OCI-LY1 (cell line): ENCODE results near the gene TMEM179B.
A peak's percentile ranks its signal among the peaks of the same experiment; 100 is the strongest.

Experiments
- H2AFZ ChIP-seq: fragments of 200-600 bp; sonication (generic), shearing (Covaris generic); 2 replicates; pipeline ENCODE4 v1.6.0; 2014; ENCODE audit warnings: antibody characterized with exemption, mild to moderate bottlenecking, low read length
- H3F3A ChIP-seq: fragments of 200-600 bp; sonication (generic), shearing (Covaris generic); 2 replicates; pipeline ENCODE4 v1.6.0; 2014; ENCODE audit warnings: mild to moderate bottlenecking, antibody characterized with exemption, low read length, moderate library complexity; ENCODE audit not compliant: insufficient read depth
- H3K27ac ChIP-seq: fragments of 200-600 bp; sonication (generic); 2 replicates; pipeline ENCODE4 v1.5.1; 2014; ENCODE audit warnings: low read length, mixed run types, mild to moderate bottlenecking, low read depth; ENCODE audit not compliant: poor library complexity, severe bottlenecking
- H3K27me3 ChIP-seq: fragments of 200-600 bp; sonication (generic); 2 replicates; pipeline ENCODE4 v1.6.0; 2014; ENCODE audit warnings: antibody characterized with exemption, mild to moderate bottlenecking, low read length, moderate library complexity; ENCODE audit not compliant: insufficient read depth
- H3K36me3 ChIP-seq: fragments of 200-600 bp; sonication (generic); 2 replicates; pipeline ENCODE4 v1.6.1; 2014; ENCODE audit warnings: mild to moderate bottlenecking, antibody characterized with exemption, low read length, moderate library complexity, mixed read lengths; ENCODE audit not compliant: insufficient read depth
- H3K4me1 ChIP-seq: fragments of 200-600 bp; sonication (generic); 2 replicates; pipeline ENCODE4 v1.5.1; 2014; ENCODE audit warnings: mild to moderate bottlenecking, low read length, moderate library complexity; ENCODE audit not compliant: insufficient read depth, severe bottlenecking
- H3K4me2 ChIP-seq: fragments of 200-600 bp; sonication (generic), shearing (Covaris generic); 2 replicates; pipeline ENCODE4 v1.6.1; 2014; ENCODE audit warnings: low read length
- H3K4me3 ChIP-seq: fragments of 200-600 bp; sonication (generic); 2 replicates; pipeline ENCODE4 v1.5.1; 2014; ENCODE audit warnings: low read length, low read depth, mild to moderate bottlenecking, mixed read lengths; ENCODE audit not compliant: poor library complexity, severe bottlenecking
- H3K79me2 ChIP-seq: fragments of 200-600 bp; shearing (Covaris generic); 2 replicates; pipeline ENCODE4 v1.6.1; 2016; ENCODE audit warnings: mixed run types, low read length, mixed read lengths; ENCODE audit not compliant: insufficient read depth
- H3K9ac ChIP-seq: fragments of 200-600 bp; sonication (generic), shearing (Covaris generic); 2 replicates; pipeline ENCODE4 v1.6.1; 2014; ENCODE audit warnings: mild to moderate bottlenecking, low read length, mixed read lengths
- H3K9me2 ChIP-seq: fragments of 200-600 bp; sonication (generic), shearing (Covaris generic); 2 replicates; pipeline ENCODE4 v1.6.1; 2014; ENCODE audit warnings: low read depth, mild to moderate bottlenecking, low read length, mixed read lengths
- H3K9me3 ChIP-seq: fragments of 200-600 bp; shearing (Covaris generic); 2 replicates; pipeline ENCODE4 v1.6.1; 2014; ENCODE audit warnings: low read length, mixed read lengths
- H4K20me1 ChIP-seq: fragments of 200-600 bp; sonication (generic), shearing (Covaris generic); 2 replicates; pipeline ENCODE4 v1.6.0; 2016; ENCODE audit warnings: mild to moderate bottlenecking, low read length; ENCODE audit not compliant: insufficient read depth
- EZH2 ChIP-seq: fragments of 200-600 bp; sonication (generic), shearing (Covaris generic); IDR thresholded peaks from 2 replicates; pipeline ENCODE4 v1.8.0; 2017; ENCODE audit warnings: borderline replicate concordance, mixed run types, mild to moderate bottlenecking, antibody characterized with exemption, low read length, moderate library complexity, mixed read lengths
- TF ChIP-seq, protein P1 (sequence below): fragments of 200-600 bp; sonication (generic), shearing (Covaris generic); IDR thresholded peaks from 2 replicates; pipeline ENCODE4 v1.5.1; 2017; ENCODE audit warnings: mild to moderate bottlenecking, antibody characterized with exemption, low read length, moderate library complexity, mixed read lengths

Gene TMEM179B

DNA sequence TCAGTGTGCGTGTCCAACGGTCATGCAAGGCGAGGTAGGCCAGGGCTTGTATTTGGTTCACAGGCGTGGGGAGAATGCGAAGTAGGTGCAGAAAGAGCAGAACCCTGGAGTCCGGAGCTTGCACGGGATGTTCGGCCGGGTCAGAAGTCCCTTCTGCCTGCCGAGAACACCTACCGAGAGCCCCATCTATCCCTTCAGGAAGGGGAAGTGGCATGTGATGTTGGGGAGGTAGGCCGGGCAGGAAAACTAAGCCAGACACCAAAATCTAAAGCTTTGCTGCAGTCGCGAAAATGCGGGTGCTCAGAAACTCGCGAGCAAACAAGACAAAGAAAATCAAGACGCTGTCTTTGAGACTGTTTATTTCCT, 16.4 kb upstream of the TMEM179B start:
- Histone ChIP-seq H2AFZ (peak overlapping the region; percentile 58), H3K4me1 (peaks cover 25% of the 10 kb centered on the region), H3K79me2 (no peaks in the 10 kb centered on the region), H3K4me2 (peak overlapping the region; percentile 99), H4K20me1 (no peaks in the 10 kb centered on the region), H3K4me3 (peak overlapping the region; percentile 95), H3F3A (no peaks in the 10 kb centered on the region), H3K27me3 (no peaks in the 10 kb centered on the region), H3K9me3 (no peaks in the 10 kb centered on the region), H3K9me2 (no peaks in the 10 kb centered on the region), H3K36me3 (peaks cover 17% of the 10 kb centered on the region; the same call in 1 of the 2 replicates), H3K27ac (peak overlapping the region; percentile 90), H3K9ac (peak overlapping the region; percentile 86)
- TF ChIP-seq, protein P1, sequence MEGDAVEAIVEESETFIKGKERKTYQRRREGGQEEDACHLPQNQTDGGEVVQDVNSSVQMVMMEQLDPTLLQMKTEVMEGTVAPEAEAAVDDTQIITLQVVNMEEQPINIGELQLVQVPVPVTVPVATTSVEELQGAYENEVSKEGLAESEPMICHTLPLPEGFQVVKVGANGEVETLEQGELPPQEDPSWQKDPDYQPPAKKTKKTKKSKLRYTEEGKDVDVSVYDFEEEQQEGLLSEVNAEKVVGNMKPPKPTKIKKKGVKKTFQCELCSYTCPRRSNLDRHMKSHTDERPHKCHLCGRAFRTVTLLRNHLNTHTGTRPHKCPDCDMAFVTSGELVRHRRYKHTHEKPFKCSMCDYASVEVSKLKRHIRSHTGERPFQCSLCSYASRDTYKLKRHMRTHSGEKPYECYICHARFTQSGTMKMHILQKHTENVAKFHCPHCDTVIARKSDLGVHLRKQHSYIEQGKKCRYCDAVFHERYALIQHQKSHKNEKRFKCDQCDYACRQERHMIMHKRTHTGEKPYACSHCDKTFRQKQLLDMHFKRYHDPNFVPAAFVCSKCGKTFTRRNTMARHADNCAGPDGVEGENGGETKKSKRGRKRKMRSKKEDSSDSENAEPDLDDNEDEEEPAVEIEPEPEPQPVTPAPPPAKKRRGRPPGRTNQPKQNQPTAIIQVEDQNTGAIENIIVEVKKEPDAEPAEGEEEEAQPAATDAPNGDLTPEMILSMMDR, result no peak
- TF ChIP-seq EZH2, result no peak

DNA sequence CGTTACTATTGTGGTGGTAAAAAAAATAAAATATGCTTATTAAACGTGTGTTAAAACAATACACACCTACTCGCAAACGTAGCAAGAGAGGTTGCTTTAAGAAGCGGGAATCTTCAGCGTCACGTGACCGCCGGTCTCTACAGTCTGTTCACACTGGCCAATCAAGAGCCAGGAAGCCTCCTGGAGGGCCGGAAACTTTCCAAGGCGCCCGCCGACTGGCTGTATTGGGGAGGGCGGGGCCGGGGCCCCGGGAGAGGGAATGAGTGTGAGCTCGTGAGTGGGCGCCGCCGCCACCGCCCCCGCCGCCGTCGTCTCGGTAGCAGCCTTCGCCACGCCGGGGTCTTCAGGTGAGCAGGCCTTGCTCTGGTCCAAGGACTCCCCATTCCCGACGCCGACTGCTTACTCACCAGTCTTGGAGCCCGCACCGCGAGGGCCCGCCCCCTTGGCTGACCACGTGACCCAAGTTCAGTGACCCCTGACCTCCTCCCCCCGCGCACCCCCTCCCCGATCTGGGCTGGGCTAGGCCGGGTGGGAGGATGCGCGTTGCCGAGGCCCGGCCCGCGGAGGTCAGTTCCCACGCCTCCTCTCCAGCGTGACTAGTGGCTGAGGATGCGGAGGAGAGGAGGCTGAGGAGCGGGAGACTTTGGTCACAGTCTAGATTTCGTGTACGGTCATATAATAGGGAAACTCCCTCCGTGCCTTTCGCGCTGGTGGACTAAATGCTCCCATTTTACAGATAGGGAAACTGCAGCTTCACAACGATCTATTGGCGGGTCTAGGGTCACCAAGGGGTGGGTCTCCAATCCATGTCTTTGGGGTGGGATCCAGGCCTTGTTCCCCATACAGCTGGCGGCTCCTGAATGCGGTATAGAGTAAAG, 15.8 kb upstream of the TMEM179B start, which contains the start of gene TAF6L:
Gene TAF6L (plus strand): TSS at position 253 of the 878 bp plus-strand sequence. CDS start 4,388 bp downstream, outside the sequence.
- H2AFZ ChIP-seq, result peak within 1 kb of the TSS; percentile 58
- H3K36me3 ChIP-seq, result peaks cover 17% of the 10 kb centered on the region; the same call in 1 of the 2 replicates
- no peak for TF ChIP-seq EZH2
- TF ChIP-seq, protein P1, result no peak
- no peaks in the 10 kb centered on the region for H3K27me3 ChIP-seq
- no peaks in the 10 kb centered on the region for H4K20me1 ChIP-seq
- H3K27ac ChIP-seq, result peak within 1 kb of the TSS; percentile 90
- peak within 1 kb of the TSS; percentile 99 for H3K4me2 ChIP-seq
- H3K9ac ChIP-seq, result peak within 1 kb of the TSS; percentile 86
- H3K79me2 ChIP-seq, result no peaks in the 10 kb centered on the region
- H3K9me2 ChIP-seq, result no peaks in the 10 kb centered on the region
- H3K4me1 ChIP-seq, result peaks cover 25% of the 10 kb centered on the region
- no peaks in the 10 kb centered on the region for H3K9me3 ChIP-seq
- peak within 1 kb of the TSS; percentile 95 for H3K4me3 ChIP-seq
- H3F3A ChIP-seq, result no peaks in the 10 kb centered on the region

DNA sequence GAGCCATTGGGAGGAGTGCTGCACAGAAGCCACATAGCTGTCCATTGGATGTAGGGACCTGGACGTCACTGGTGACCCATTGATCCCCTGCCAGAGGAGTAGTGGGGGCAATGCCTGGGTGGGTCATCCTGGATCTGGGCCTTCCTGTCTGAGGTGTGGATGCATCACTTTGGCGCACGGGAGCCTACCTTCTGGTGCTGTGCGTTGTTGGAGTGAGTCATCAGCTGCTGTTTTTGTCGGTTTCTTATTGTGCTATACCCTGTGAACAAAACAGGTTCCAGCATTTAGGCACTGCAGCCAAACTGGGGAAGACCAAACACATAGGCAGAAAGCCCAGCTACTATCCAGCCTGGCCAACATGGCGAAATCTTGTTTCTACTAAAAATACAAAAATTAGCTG, 12.8 kb upstream of the TMEM179B start:
- Histone ChIP-seq H2AFZ (no peak overlapping the region), H3K27ac (no peak overlapping the region), H3K4me2 (no peak overlapping the region), H3K9me3 (no peaks in the 10 kb centered on the region), H3K9me2 (no peaks in the 10 kb centered on the region), H3F3A (no peaks in the 10 kb centered on the region), H3K27me3 (no peaks in the 10 kb centered on the region), H3K4me1 (peaks cover 25% of the 10 kb centered on the region), H3K36me3 (peaks cover 14% of the 10 kb centered on the region; the same call in 1 of the 2 replicates), H4K20me1 (no peaks in the 10 kb centered on the region), H3K4me3 (no peak overlapping the region), H3K9ac (no peak overlapping the region), H3K79me2 (no peaks in the 10 kb centered on the region)
- TF ChIP-seq, protein P1, result no peak
- no peak for TF ChIP-seq EZH2
